ENCODE data around the gene TADA2B.

DNA sequence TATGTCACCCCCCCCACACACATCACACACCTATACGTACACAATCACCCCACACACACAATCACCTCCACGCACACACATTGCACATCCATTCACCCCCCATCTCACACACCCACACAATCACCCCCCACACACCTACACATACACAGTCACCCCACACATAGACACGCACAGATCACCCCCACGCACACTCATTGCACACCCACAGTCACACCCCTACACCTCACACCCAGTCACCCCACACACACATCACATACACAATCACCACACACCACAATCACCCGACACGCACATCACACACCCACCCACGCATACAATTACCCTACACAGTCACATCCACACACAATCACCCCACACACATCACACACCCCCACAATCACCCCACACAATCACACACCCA, 15.9 kb upstream of the TADA2B start:
- TF ChIP-seq EZH2 (IDR thresholded peaks at IDR 0.05; ENCODE audit: borderline replicate concordance, low read length) (no peak), CTCF (IDR thresholded peaks at IDR 0.05; ENCODE audit: low read length) (no peak)

Data from OCI-LY1 (cell line).